Testis (tissue), 3 donors: ENCODE results near the gene NMT1. TPM values are rescaled to one million over a fixed set of nuclear protein-coding genes. Genes with fewer than 3 reads are reported as not detected.

Experiments
- DNase-seq: peaks from one replicate; pipeline ENCODE4 v3.0.0-alpha.2; 2019
- H3K27ac ChIP-seq, 2 donors: fragments of 200-600 bp; sonication (generic); one replicate each; pipeline ENCODE4 v1.5.1; 2019
- H3K27me3 ChIP-seq: fragments of 200-600 bp; sonication (generic); one replicate; pipeline ENCODE4 v1.5.1; 2019
- H3K36me3 ChIP-seq: fragments of 200-600 bp; sonication (generic); one replicate; pipeline ENCODE4 v1.5.1; 2017; ENCODE audit warnings: low read depth; ENCODE audit errors: missing control alignments
- H3K4me1 ChIP-seq: fragments of 200-600 bp; sonication (generic); one replicate; pipeline ENCODE4 v1.5.1; 2019
- H3K4me3 ChIP-seq, 2 donors: fragments of 200-600 bp; sonication (generic); one replicate each; pipeline ENCODE4 v1.5.1; 2017 to 2019
- H3K9me3 ChIP-seq: fragments of 200-600 bp; sonication (generic); one replicate; pipeline ENCODE4 v1.5.1; 2017
- POLR2A ChIP-seq: fragments of 450-650 bp; IDR thresholded peaks from one replicate; pipeline ENCODE4 v1.6.1; 2017; ENCODE audit warnings: antibody characterized with exemption, mild to moderate bottlenecking, moderate library complexity
- WGBS, 2 donors: methylation state at CpG; one replicate each; pipeline ENCODE4 v1.1.5; 2018; 5-methylcytosine and 5-hydroxymethylcytosine counted together
- intact Hi-C: fragments of 100-400 bp; cut with DNase I; formaldehyde crosslinking; loops from one replicate; pipeline ENCODE4 v1.15.1; 2023; ENCODE audit warnings: low total_unique reads
- polyA plus RNA-seq: library from polyadenylated mRNA; stranded (reverse); fragments of 350-450 nt; fragmentation: Illumina TruSeq; extraction: RNeasy Lipid Tissue Mini Kit (QIAGEN cat#74804); gene quantifications from one replicate; pipeline ENCODE4 v1.2.3, GENCODE V29; 2014; ENCODE audit warnings: low read depth, low replicate concordance; ENCODE audit not compliant: insufficient read depth
- total RNA-seq, 2 donors: library from RNA; depleted of rRNA; stranded (reverse); fragments of >200 nt; gene quantifications; one replicate each; pipeline ENCODE4 v1.2.3, GENCODE V29; 2016
- TF ChIP-seq, protein P1 (sequence below), 3 experiments: fragments of 450-650 bp in 2 of 3; fragments of 200-600 bp in 1 of 3; sonication (generic) in 1 of 3; IDR thresholded peaks; one replicate each; pipeline ENCODE4 v1.5.1; 2016 to 2019; ENCODE audit warnings: antibody characterized with exemption in 3 of 3, mild to moderate bottlenecking in 2 of 3, moderate library complexity in 1 of 3

NMT1 gene
- total and polyA plus RNA-seq, 3 donors from 2014 or later, result 76.1 to 143 (median 79.0) TPM

DNA sequence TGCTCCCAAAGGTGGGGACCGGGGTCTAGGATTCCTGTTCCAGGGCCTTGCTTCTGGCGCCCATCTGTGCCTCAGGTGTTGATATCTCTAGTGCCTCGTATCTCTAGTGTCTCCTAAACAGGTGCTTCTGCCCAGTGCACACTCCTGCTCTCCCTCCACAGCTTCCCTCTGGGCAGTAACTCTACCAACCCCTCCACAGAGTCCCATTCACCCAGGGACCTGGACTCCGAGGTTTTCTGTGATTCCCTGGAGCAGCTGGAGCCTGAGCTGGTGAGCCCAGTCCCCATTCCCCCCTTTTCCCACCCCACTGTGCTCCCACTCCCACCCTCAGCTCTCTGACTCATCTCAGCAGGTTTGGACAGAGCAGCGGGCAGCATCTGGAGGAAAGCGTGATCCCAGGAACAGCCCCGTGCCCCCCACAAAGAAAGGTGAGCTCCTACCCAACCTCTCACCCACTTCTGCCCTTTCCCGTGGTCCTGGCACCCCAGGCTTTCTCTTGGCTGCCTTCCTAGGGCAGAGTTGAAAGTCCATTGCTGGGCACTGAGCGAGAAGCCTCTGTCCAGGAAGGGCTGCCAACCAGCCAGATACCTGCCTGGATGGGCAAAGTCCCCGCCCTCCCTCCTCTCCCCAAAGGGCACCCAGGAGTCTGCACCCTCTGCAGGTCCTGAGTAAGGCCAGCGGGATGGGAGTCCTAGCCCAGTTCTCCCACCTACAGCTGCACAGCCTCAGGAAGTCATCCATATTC lies 76.6 kb downstream of the NMT1 start:
- TF ChIP-seq, protein P1, sequence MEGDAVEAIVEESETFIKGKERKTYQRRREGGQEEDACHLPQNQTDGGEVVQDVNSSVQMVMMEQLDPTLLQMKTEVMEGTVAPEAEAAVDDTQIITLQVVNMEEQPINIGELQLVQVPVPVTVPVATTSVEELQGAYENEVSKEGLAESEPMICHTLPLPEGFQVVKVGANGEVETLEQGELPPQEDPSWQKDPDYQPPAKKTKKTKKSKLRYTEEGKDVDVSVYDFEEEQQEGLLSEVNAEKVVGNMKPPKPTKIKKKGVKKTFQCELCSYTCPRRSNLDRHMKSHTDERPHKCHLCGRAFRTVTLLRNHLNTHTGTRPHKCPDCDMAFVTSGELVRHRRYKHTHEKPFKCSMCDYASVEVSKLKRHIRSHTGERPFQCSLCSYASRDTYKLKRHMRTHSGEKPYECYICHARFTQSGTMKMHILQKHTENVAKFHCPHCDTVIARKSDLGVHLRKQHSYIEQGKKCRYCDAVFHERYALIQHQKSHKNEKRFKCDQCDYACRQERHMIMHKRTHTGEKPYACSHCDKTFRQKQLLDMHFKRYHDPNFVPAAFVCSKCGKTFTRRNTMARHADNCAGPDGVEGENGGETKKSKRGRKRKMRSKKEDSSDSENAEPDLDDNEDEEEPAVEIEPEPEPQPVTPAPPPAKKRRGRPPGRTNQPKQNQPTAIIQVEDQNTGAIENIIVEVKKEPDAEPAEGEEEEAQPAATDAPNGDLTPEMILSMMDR (IDR thresholded peaks at IDR 0.05), result no peak
- TF ChIP-seq POLR2A, result no peak
- Histone ChIP-seq H3K9me3 (no peaks in the 10 kb centered on the region), H3K27ac (no peak overlapping the region), H3K4me3 (no peak overlapping the region), H3K36me3 (no peaks in the 10 kb centered on the region), H3K4me1 (peaks cover 7% of the 10 kb centered on the region), H3K27me3 (no peaks in the 10 kb centered on the region)
- no peak for DNase-seq
- WGBS, 2 donors, result 90 to 91% methylated on average over 8 to 11 of the region's 11 CpGs
- intact Hi-C loops, result no loop called here

DNA sequence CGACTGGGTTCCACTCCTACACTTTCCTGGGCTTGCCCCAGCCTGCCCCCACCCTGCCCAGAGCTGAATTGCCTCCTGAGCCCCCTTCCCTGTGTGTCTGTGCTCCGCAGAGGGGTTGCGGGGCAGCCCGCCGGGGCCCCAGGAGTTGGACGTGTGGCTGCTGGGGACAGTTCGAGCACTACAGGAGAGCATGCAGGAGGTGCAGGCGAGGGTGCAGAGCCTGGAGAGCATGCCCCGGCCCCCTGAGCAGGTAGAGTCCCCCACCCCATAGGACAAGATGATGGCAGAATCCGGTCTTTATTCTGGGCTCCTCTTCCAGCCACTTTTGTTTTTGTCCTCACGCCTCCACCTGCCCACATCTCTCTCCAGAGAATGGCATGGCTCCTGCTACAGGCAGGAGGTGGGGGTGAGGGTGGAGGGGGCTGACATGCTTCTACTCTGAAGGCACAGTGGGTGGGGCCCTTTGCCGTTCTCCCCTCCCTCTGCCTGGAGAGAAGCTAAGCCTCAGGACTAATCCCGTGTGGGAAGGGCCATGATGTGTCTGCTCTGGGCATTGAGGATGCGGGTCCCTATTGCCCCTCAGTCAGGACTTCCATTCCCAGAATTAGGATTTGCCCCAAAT lies 77.9 kb downstream of the NMT1 start:
- 84 to 88% methylated on average over 14 of the region's 14 CpGs for WGBS, 2 donors
- intact Hi-C loops, result no loop called here

DNA sequence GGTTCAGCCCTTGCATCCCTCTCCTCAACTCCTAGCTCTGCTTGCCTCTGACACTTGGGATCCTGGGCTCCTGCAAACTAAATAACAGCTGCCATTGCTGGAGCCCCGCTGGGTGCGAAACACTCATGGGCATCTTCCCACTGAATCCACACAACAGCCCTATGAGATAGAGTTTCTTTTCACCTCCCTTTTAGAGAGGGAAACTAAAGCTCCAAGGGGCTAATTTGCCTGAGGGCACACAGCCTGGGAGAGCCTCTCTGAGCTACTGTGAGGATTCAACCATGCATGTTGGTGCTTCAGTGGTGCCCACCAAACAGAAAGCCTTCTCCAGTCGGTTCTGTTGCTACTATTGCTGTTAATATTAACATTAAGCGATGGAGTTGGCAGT lies 78.4 kb downstream of the NMT1 start:
- Histone ChIP-seq H3K36me3 (no peaks in the 10 kb centered on the region), H3K27me3 (no peaks in the 10 kb centered on the region), H3K4me1 (peaks cover 15% of the 10 kb centered on the region), H3K4me3 (no peak overlapping the region), H3K9me3 (no peaks in the 10 kb centered on the region), H3K27ac (no peak overlapping the region)
- no peak for TF ChIP-seq POLR2A
- TF ChIP-seq, protein P1 (IDR thresholded peaks at IDR 0.05), result no peak
- intact Hi-C loops, result no loop called here
- no peak for DNase-seq
- 86 to 89% methylated on average over 4 of the region's 4 CpGs for WGBS, 2 donors

More for the DNA sequence above, 77.9 kb downstream of the NMT1 start:
- H3K27ac ChIP-seq, result no peak overlapping the region
- H3K9me3 ChIP-seq, result no peaks in the 10 kb centered on the region
- no peaks in the 10 kb centered on the region for H3K36me3 ChIP-seq
- no peak for DNase-seq
- no peak overlapping the region for H3K4me3 ChIP-seq
- TF ChIP-seq POLR2A, result no peak
- TF ChIP-seq, protein P1 (IDR thresholded peaks at IDR 0.05), result no peak
- H3K27me3 ChIP-seq, result no peaks in the 10 kb centered on the region
- H3K4me1 ChIP-seq, result peaks cover 15% of the 10 kb centered on the region

DNA sequence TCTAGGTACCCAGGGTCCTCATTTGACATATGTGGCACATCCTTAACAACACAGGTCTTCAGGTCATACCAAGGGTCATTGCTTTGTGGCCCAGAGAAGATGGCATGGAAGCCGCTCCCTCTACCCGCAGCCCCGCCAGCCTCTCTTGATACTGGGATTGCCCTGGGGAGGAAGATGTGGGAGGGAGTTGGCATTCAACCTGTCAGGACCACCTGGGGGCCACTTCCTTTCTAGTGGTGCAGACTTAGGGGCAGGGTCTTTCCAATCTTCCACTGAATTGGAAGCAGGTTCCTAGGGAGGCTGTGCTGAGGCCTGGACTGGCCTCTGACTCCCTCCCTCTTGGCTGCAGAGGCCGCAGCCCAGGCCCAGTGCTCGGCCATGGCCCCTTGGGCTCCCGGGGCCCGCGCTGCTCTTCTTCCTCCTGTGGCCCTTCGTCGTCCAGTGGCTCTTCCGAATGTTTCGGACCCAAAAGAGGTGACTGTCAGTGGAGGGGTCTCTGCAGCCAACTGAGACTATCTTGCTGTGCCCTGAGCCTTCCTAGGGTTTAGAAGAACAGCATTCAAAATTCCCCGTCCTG lies 82.1 kb downstream of the NMT1 start:
- no peaks in the 10 kb centered on the region for H3K9me3 ChIP-seq
- no peak for DNase-seq
- WGBS, 2 donors, result 53 to 64% methylated on average over 10 to 13 of the region's 13 CpGs
- peak overlapping the region; percentile 93 to 98 for H3K27ac ChIP-seq
- peak overlapping the region in 1 of 2 donors; percentile 55 for H3K4me3 ChIP-seq
- H3K36me3 ChIP-seq, result no peaks in the 10 kb centered on the region
- intact Hi-C loops, result no loop called here
- H3K27me3 ChIP-seq, result no peaks in the 10 kb centered on the region
- no peak for TF ChIP-seq POLR2A
- TF ChIP-seq, protein P1 (IDR thresholded peaks at IDR 0.05), result no peak
- peaks cover 23% of the 10 kb centered on the region for H3K4me1 ChIP-seq
